ENCODE results near the gene PARP3.

GRCh38 chr3:51997172-51997571 lies 55.0 kb downstream of the PARP3 start:
- TF ChIP-seq CTCF (IDR thresholded peaks at IDR 0.05; ENCODE audit: low read depth, low read length) (no peak), POLR2A (IDR thresholded peaks at IDR 0.05; ENCODE audit: extremely low read depth, insufficient read length) (no peak)

Measured in NB4 (cell line).